Loucy (cell line): ENCODE measurements around the gene SMIM3.

ENCODE experiments used
- H2AFZ ChIP-seq: fragments of 200-600 bp; sonication (generic); 2 replicates; pipeline ENCODE4 v1.6.0; 2016; ENCODE audit warnings: antibody characterized with exemption, mild to moderate bottlenecking, low read length, moderate library complexity
- H3F3A ChIP-seq: fragments of 200-600 bp; 2 replicates; pipeline ENCODE4 v1.6.0; 2016; ENCODE audit warnings: antibody characterized with exemption, low read depth, mild to moderate bottlenecking
- H3K27me3 ChIP-seq: fragments of 200-600 bp; sonication (generic); 2 replicates; pipeline ENCODE4 v1.6.1; 2014; ENCODE audit warnings: low read length, mild to moderate bottlenecking; ENCODE audit not compliant: insufficient read depth, poor library complexity, severe bottlenecking
- H3K36me3 ChIP-seq: fragments of 200-600 bp; sonication (generic); 2 replicates; pipeline ENCODE4 v1.6.1; 2016; ENCODE audit warnings: low read length; ENCODE audit not compliant: insufficient read depth
- H3K4me1 ChIP-seq: fragments of 200-600 bp; sonication (generic); 2 replicates; pipeline ENCODE4 v1.5.1; 2014; ENCODE audit warnings: low read length, mild to moderate bottlenecking; ENCODE audit not compliant: insufficient read depth, poor library complexity, severe bottlenecking
- H3K4me2 ChIP-seq: fragments of 200-600 bp; sonication (generic); 2 replicates; pipeline ENCODE4 v1.6.0; 2014; ENCODE audit warnings: antibody characterized with exemption, low read length, low read depth, mild to moderate bottlenecking; ENCODE audit not compliant: poor library complexity, severe bottlenecking
- H3K4me3 ChIP-seq: fragments of 200-600 bp; sonication (generic); 2 replicates; pipeline ENCODE4 v1.5.1; 2014; ENCODE audit warnings: low read length, mild to moderate bottlenecking, mixed read lengths; ENCODE audit not compliant: poor library complexity, severe bottlenecking
- H3K79me2 ChIP-seq: fragments of 200-600 bp; sonication (generic); 2 replicates; pipeline ENCODE4 v1.6.1; 2014; ENCODE audit warnings: low read length; ENCODE audit not compliant: insufficient read depth
- H3K9ac ChIP-seq: fragments of 200-600 bp; sonication (generic); 2 replicates; pipeline ENCODE4 v1.6.0; 2014; ENCODE audit warnings: mild to moderate bottlenecking, low read depth, low read length, moderate library complexity; ENCODE audit not compliant: poor library complexity, severe bottlenecking
- H3K9me2 ChIP-seq: fragments of 200-600 bp; sonication (generic); replicated peaks from 2 replicates; pipeline ENCODE4 v1.6.1; 2016; ENCODE audit warnings: low read depth, low read length, mixed read lengths
- H3K9me3 ChIP-seq: fragments of 200-600 bp; sonication (generic); 2 replicates; pipeline ENCODE4 v1.6.1; 2014; ENCODE audit warnings: mild to moderate bottlenecking, antibody characterized with exemption, low read length, low read depth; ENCODE audit not compliant: insufficient read depth
- H4K20me1 ChIP-seq: fragments of 200-600 bp; sonication (generic); 2 replicates; pipeline ENCODE4 v1.6.0; 2014; ENCODE audit warnings: antibody characterized with exemption, low read length, mild to moderate bottlenecking; ENCODE audit not compliant: insufficient read depth, poor library complexity, severe bottlenecking
- EZH2phosphoT487 ChIP-seq: fragments of 200-600 bp; IDR thresholded peaks from 2 replicates; pipeline ENCODE4 v1.6.1; 2018; ENCODE audit warnings: antibody characterized with exemption, mild to moderate bottlenecking, moderate library complexity, borderline replicate concordance
- TF ChIP-seq, protein P1 (sequence below): fragments of 200-600 bp; sonication (generic); conservative IDR thresholded peaks from 2 replicates; pipeline ENCODE4 v1.5.1; 2014; ENCODE audit warnings: mild to moderate bottlenecking, antibody characterized with exemption, low read length

SMIM3 gene

DNA sequence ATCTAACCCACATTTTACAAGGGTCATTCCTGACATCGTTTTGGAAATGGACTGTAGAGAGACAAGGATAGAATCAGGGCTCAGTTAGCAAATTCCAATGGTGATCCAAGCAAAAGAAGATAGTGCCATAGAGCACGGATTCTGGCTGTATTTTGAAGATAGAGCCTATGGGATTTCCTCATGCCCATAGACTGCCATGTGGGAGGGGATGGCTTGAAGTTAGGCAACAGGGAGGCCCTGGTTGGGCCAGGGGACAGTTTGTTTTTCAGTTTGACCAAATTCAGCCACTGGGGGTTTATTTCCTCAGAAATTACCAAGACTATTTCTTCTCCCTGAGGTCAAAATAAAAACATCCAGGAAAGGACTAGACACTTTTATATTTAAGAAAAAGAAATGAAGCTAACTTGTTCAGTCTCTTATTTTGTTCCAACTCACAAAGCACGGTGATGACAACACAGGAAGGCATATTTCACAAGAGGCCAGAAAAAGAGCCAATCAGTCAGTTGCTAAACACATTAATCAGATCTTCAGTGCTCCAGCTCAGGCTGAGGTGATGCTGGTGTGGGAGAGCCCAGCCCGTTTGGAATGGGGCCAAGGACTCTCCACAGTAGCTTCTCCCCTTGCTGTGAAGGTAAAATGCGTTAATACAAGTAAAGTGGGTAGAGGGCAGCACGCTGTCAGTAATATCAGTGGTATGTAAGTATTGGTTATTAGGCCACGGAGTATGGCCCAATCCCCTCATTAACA is 15.4 kb upstream of the SMIM3 start:
- Histone ChIP-seq H3K4me2 (peak overlapping the region; percentile 87), H3K36me3 (no peaks in the 10 kb centered on the region), H3K4me3 (peak overlapping the region; percentile 63), H3K4me1 (peaks cover 79% of the 10 kb centered on the region), H3F3A (peaks cover 30% of the 10 kb centered on the region), H2AFZ (no peak overlapping the region), H3K79me2 (peaks cover 35% of the 10 kb centered on the region), H3K9ac (peak overlapping the region; percentile 88), H4K20me1 (peaks cover 1% of the 10 kb centered on the region), H3K9me3 (no peaks in the 10 kb centered on the region), H3K9me2 (no peaks in the 10 kb centered on the region), H3K27me3 (no peaks in the 10 kb centered on the region)
- TF ChIP-seq, protein P1, sequence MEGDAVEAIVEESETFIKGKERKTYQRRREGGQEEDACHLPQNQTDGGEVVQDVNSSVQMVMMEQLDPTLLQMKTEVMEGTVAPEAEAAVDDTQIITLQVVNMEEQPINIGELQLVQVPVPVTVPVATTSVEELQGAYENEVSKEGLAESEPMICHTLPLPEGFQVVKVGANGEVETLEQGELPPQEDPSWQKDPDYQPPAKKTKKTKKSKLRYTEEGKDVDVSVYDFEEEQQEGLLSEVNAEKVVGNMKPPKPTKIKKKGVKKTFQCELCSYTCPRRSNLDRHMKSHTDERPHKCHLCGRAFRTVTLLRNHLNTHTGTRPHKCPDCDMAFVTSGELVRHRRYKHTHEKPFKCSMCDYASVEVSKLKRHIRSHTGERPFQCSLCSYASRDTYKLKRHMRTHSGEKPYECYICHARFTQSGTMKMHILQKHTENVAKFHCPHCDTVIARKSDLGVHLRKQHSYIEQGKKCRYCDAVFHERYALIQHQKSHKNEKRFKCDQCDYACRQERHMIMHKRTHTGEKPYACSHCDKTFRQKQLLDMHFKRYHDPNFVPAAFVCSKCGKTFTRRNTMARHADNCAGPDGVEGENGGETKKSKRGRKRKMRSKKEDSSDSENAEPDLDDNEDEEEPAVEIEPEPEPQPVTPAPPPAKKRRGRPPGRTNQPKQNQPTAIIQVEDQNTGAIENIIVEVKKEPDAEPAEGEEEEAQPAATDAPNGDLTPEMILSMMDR = peak; percentile 52
- TF ChIP-seq EZH2phosphoT487 = no peak

DNA sequence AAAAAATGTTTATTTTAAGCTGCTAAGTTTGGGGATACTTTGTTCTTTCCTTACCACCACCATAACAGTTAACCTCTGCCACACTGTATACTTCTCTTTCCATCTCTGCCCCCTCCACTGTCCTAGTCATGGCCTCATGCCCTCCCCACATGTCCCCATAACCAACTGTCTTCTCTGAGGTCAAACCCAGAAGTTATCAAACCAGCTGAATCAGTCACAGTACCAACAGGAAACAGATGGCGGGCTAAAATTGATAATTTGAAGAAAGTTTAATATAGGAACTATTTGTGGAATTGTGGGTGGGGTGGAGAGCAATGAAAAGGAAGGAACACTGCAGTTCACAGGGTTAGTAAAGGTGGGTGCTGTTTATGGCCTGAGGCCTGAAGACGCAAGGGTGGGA is 14.0 kb upstream of the SMIM3 start:
- peak overlapping the region; percentile 87 for H3K4me2 ChIP-seq
- H3K79me2 ChIP-seq = peaks cover 33% of the 10 kb centered on the region
- no peaks in the 10 kb centered on the region for H3K27me3 ChIP-seq
- H2AFZ ChIP-seq = no peak overlapping the region
- H3K4me3 ChIP-seq = peak overlapping the region; percentile 63
- no peaks in the 10 kb centered on the region for H3K36me3 ChIP-seq
- H3K4me1 ChIP-seq = peaks cover 85% of the 10 kb centered on the region
- peaks cover 30% of the 10 kb centered on the region for H3F3A ChIP-seq
- H4K20me1 ChIP-seq = no peaks in the 10 kb centered on the region
- peak overlapping the region; percentile 88 for H3K9ac ChIP-seq
- H3K9me2 ChIP-seq = no peaks in the 10 kb centered on the region
- TF ChIP-seq, protein P1 = no peak
- TF ChIP-seq EZH2phosphoT487 = no peak
- H3K9me3 ChIP-seq = no peaks in the 10 kb centered on the region

DNA sequence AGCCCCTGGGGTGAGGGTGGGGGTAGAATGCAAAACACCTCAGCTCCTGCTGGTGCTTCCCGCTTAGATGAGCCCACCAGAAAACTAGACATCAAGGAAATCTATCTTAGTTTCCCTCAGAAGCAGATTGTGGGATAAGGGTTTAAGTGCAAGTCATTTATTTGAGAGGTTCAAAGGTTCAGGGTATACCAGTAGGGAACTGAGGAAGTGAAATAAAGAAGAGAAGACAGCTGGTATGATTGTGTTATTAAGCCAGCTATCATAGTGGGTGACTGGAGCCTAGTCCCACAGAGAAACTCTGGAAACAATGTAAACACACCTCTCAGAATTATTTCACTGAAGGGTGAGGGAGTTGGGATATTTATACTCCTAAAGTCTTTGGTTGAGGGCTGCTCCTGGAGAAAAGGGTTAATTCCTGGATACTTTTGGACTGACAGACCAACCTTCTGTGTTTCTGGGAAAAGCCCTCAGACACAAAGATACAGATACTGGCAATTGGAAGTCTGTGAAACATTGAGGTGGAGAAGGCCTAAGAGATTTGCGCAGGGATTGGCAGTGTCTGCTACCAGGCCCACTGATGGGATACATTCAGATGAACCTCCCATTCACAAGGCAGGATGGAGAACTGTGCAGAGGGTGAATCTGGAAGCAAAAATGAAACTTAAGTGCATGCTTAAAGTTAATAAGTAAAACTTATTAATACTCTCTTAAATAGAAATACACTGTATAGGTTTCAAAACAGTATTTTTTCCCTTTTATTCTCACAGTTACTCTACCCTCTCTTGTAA is 13.4 kb upstream of the SMIM3 start:
- Histone ChIP-seq H3K9me3 (no peaks in the 10 kb centered on the region), H3K36me3 (no peaks in the 10 kb centered on the region), H3K4me3 (peak overlapping the region; percentile 63), H4K20me1 (no peaks in the 10 kb centered on the region), H3K79me2 (peaks cover 27% of the 10 kb centered on the region; the same call in 1 of the 2 replicates), H3K27me3 (no peaks in the 10 kb centered on the region), H3K9me2 (no peaks in the 10 kb centered on the region), H2AFZ (no peak overlapping the region), H3K4me1 (peaks cover 82% of the 10 kb centered on the region), H3K9ac (peak overlapping the region; percentile 88), H3F3A (peaks cover 30% of the 10 kb centered on the region), H3K4me2 (peak overlapping the region; percentile 87)
- TF ChIP-seq EZH2phosphoT487 = no peak
- TF ChIP-seq, protein P1 = no peak
